GM12878 (cell line): ENCODE measurements around the gene STEAP3. TPM values are rescaled to one million over a fixed set of nuclear protein-coding genes. Genes with fewer than 3 reads are reported as not detected.

Source experiments
- ATAC-seq: fragments of 200-7000 bp; cut with Tn5 transposase; 3 replicates; pipeline ENCODE4 v1.9.1; 2020; ENCODE audit warnings: mild to moderate bottlenecking, moderate library complexity
- BruUV-seq: library from RNA; stranded (reverse); fragments of 400-500 nt; replicated peaks from 2 replicates; lab custom pipeline; 2021; lab: Mats Ljungman, UMichigan
- CTCF ChIA-PET: fragments of 300-600 bp; sonication (Branson Sonifier 250); formaldehyde crosslinking; extraction: SDS; loops from one replicate; lab custom pipeline; 2021; ENCODE audit warnings: inconsistent platforms; lab: Yijun Ruan, JAX
- POLR2A ChIA-PET: fragments of 350-600 bp; formaldehyde crosslinking; extraction: SDS; loops from one replicate; lab custom pipeline; 2021; ENCODE audit warnings: inconsistent platforms; lab: Charles Lee
- RAD21 ChIA-PET: fragments of 300-600 bp; sonication (Branson Sonifier 250); formaldehyde crosslinking; loops from one replicate; lab custom pipeline; 2023; ENCODE audit warnings: antibody characterized with exemption; ENCODE audit not compliant: unreplicated experiment; lab: Charles Lee
- SMC1A ChIA-PET: fragments of 300-600 bp; sonication (Branson Sonifier 250); formaldehyde crosslinking; loops from one replicate; lab custom pipeline; 2023; ENCODE audit not compliant: unreplicated experiment, uncharacterized antibody; lab: Charles Lee
- DNase-seq: peaks from one replicate; pipeline ENCODE4 v3.0.0-alpha.2; 2011; ENCODE audit warnings: low read depth, low spot score
- FAIRE-seq: peaks from 3 replicates; lab custom pipeline; 2011; peaks lifted over from hg19 to GRCh38; lab: Jason Lieb, UNC
- H2AFZ ChIP-seq: 2 replicates; pipeline ENCODE4 v1.6.0; 2011; ENCODE audit warnings: low read depth, low read length, control low read depth; ENCODE audit not compliant: control insufficient read depth
- H3K27ac ChIP-seq: 2 replicates; pipeline ENCODE4 v1.5.1; 2011; ENCODE audit warnings: control low read depth; ENCODE audit not compliant: control insufficient read depth, insufficient read depth
- H3K27me3 ChIP-seq, 2 experiments: replicated peaks in 1 of 2; 2 replicates each; pipeline versions ENCODE4 v1.6.0 to v1.6.1; 2011; ENCODE audit warnings: low read length in 1 of 2; ENCODE audit not compliant: control insufficient read depth in 2 of 2, insufficient read depth in 2 of 2
- H3K36me3 ChIP-seq, 2 experiments: 2 replicates each; pipeline ENCODE4 v1.5.1; 2011; ENCODE audit warnings: low read length in 1 of 2; ENCODE audit not compliant: control insufficient read depth in 2 of 2, insufficient read depth in 2 of 2
- H3K4me1 ChIP-seq: 2 replicates; pipeline ENCODE4 v1.6.1; 2011; ENCODE audit warnings: mild to moderate bottlenecking, low read length, moderate library complexity, mixed read lengths; ENCODE audit not compliant: control insufficient read depth, insufficient read depth
- H3K4me2 ChIP-seq: 2 replicates; pipeline ENCODE4 v1.6.0; 2011; ENCODE audit warnings: control low read depth; ENCODE audit not compliant: control insufficient read depth, insufficient read depth
- H3K4me3 ChIP-seq: fragments of 200-600 bp; sonication (generic); 2 replicates; pipeline ENCODE4 v1.5.1; 2016
- H3K79me2 ChIP-seq: 2 replicates; pipeline ENCODE4 v1.6.0; 2011; ENCODE audit warnings: low read length; ENCODE audit not compliant: control insufficient read depth, insufficient read depth
- H3K9ac ChIP-seq: 2 replicates; pipeline ENCODE4 v1.8.0; 2011; ENCODE audit warnings: low read length, control low read depth, mixed read lengths; ENCODE audit not compliant: control insufficient read depth, insufficient read depth
- H3K9me3 ChIP-seq: replicated peaks from 3 replicates; pipeline ENCODE4 v1.5.1; 2011; ENCODE audit warnings: mild to moderate bottlenecking, low read length; ENCODE audit not compliant: control insufficient read depth, insufficient read depth
- H4K20me1 ChIP-seq: 2 replicates; pipeline ENCODE4 v1.6.0; 2011; ENCODE audit not compliant: control insufficient read depth, insufficient read depth
- BCL11A ChIP-seq: IDR thresholded peaks from 2 replicates; pipeline ENCODE4 v1.6.1; 2011; ENCODE audit warnings: low read depth, low read length
- CBX3 ChIP-seq: fragments of 200-600 bp; sonication (generic); IDR thresholded peaks from 2 replicates; pipeline ENCODE4 v1.6.1; 2016; ENCODE audit warnings: low read depth, borderline replicate concordance
- FOXK2 ChIP-seq: fragments of 450-650 bp; IDR thresholded peaks from 2 replicates; pipeline ENCODE4 v1.6.1; 2017; ENCODE audit warnings: mild to moderate bottlenecking, moderate library complexity
- GABPA ChIP-seq: IDR thresholded peaks from 2 replicates; pipeline ENCODE4 v1.6.1; 2014; ENCODE audit warnings: antibody characterized with exemption, low read depth, mild to moderate bottlenecking, inconsistent platforms
- GATAD2B ChIP-seq: fragments of 450-650 bp; conservative IDR thresholded peaks from 2 replicates; pipeline ENCODE4 v1.6.1; 2017; ENCODE audit warnings: low read depth, mild to moderate bottlenecking, moderate library complexity
- MTA2 ChIP-seq: fragments of 450-650 bp; IDR thresholded peaks from 2 replicates; pipeline ENCODE4 v1.6.1; 2016; ENCODE audit warnings: low read depth, mild to moderate bottlenecking, moderate library complexity
- NR2C1 ChIP-seq: fragments of 450-650 bp; IDR thresholded peaks from 2 replicates; pipeline ENCODE4 v1.6.1; 2017; ENCODE audit warnings: antibody characterized with exemption, mild to moderate bottlenecking, moderate library complexity
- RELA ChIP-seq: fragments of 450-650 bp; IDR thresholded peaks from 2 replicates; pipeline ENCODE4 v1.8.0; 2014; ENCODE audit warnings: borderline replicate concordance; ENCODE audit not compliant: partially characterized antibody
- WGBS: methylation state at CpG from one replicate; pipeline ENCODE4 v1.1.6; 2016; ENCODE audit warnings: low lambda C conversion rate; ENCODE audit not compliant: insufficient replicate concordance, insufficient coverage; ENCODE audit errors: missing lambda C conversion rate; 5-methylcytosine and 5-hydroxymethylcytosine counted together
- in situ Hi-C: fragments of 300-500 bp; cut with MboI; formaldehyde crosslinking; loops from 9 replicates; pipeline ENCODE4 v1.14.3; 2018; ENCODE audit warnings: mixed read lengths
- intact Hi-C: fragments of 100-400 bp; cut with micrococcal nuclease; formaldehyde crosslinking; loops from one replicate; pipeline ENCODE4 v1.14.2; 2022; ENCODE audit not compliant: unreplicated experiment
- polyA plus RNA-seq, 11 experiments: library from polyadenylated mRNA; depleted of rRNA in 4 of 11; unstranded in 6 of 11; stranded (reverse) in 5 of 11; fragments of >200 nt; fragmentation: Nextera tagmentation in 4 of 11; fragmentation: Illumina TruSeq in 1 of 11; extraction: Ambion mirVana in 4 of 11; extraction: Trizol in 1 of 11; gene quantifications; 1 replicate in 1 of 11; 2 replicates in 10 of 11; pipeline versions ENCODE4 v1.2.1 to v1.2.3, GENCODE V29; 2011 to 2016; ENCODE audit warnings: inconsistent platforms in 2 of 11, missing spikeins in 2 of 11, low read depth in 1 of 11
- total RNA-seq, 4 experiments: library from RNA; depleted of rRNA in 3 of 4; stranded (reverse); fragments of >200 nt in 3 of 4; fragmentation: Illumina TruSeq in 1 of 4; extraction: Trizol in 1 of 4; gene quantifications; 2 replicates each; pipeline versions ENCODE4 v1.2.1 to v1.2.3, GENCODE V29; 2013 to 2021
- TF ChIP-seq, protein P1 (sequence below): IDR thresholded peaks from 2 replicates; pipeline ENCODE4 v1.6.1; 2011; ENCODE audit warnings: low read depth, low read length, improper control_type of control experiment, borderline replicate concordance
- TF ChIP-seq, protein P2 (sequence below): fragments of 450-650 bp; IDR thresholded peaks from 2 replicates; pipeline ENCODE4 v1.6.1; 2017; ENCODE audit warnings: mild to moderate bottlenecking, moderate library complexity

The STEAP3 gene
- total and polyA plus RNA-seq, 10 of the 15 experiments (the other 5 are each of a cell fraction or from before 2014, with no cell fraction given): 0.42 to 8.3 (median 4.8) TPM

DNA sequence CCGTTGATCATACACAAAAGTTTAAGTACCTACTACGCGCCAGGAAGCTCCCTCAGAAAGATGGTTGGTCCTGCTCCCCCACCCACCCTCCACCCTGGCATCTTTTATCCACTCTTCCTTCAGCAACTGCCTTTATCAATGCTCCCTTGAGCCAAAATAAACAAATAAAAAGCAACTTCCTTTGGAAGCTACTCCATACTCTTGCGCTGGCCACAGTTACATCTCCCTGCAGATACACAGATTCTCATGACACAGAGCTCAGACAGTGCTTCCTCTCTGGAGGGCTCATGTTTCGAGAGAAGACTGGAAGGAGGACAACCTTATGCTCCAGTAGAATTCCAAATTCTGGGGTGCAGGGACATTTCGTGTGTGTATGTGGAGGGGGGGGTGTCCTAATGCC lies 3.8 kb upstream of the STEAP3 start:
- CTCF ChIA-PET: interaction anchor here (1.0 to 1.5 kb wide), 4 partner anchors 12 to 168 kb away, joined by 3 to 4 read pairs (median 4); no protein-coding TSS in a partner anchor
- no peaks in the 10 kb centered on the region for H3K79me2 ChIP-seq
- no peaks in the 10 kb centered on the region for H4K20me1 ChIP-seq
- DNase-seq: no peak
- no peak for FAIRE-seq
- peaks cover 8% of the 10 kb centered on the region for H3K4me1 ChIP-seq
- in situ Hi-C loops: no loop called here
- no peak overlapping the region for H3K9ac ChIP-seq
- H2AFZ ChIP-seq: no peak overlapping the region
- no peak overlapping the region for H3K4me2 ChIP-seq
- no peak overlapping the region for H3K27ac ChIP-seq
- 36% methylated on average over 5 of the region's 6 CpGs for WGBS
- POLR2A ChIA-PET: no interaction called here
- H3K36me3 ChIP-seq: no peaks in the 10 kb centered on the region
- RAD21 ChIA-PET: interaction anchor here (0.6 to 1.6 kb wide), 2 partner anchors 45 to 1041 kb away, joined by 3 read pairs; no protein-coding TSS in a partner anchor
- no peak overlapping the region for H3K4me3 ChIP-seq
- H3K27me3 ChIP-seq: no peaks in the 10 kb centered on the region; a peak in 1 of 4 replicates
- ATAC-seq: no peak
- TF ChIP-seq FOXK2 (no peak), CBX3 (no peak), NR2C1 (no peak), BCL11A (no peak), MTA2 (no peak), GATAD2B (no peak), GABPA (no peak), RELA (no peak)
- TF ChIP-seq, protein P1, sequence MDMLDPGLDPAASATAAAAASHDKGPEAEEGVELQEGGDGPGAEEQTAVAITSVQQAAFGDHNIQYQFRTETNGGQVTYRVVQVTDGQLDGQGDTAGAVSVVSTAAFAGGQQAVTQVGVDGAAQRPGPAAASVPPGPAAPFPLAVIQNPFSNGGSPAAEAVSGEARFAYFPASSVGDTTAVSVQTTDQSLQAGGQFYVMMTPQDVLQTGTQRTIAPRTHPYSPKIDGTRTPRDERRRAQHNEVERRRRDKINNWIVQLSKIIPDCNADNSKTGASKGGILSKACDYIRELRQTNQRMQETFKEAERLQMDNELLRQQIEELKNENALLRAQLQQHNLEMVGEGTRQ: no peak
- TF ChIP-seq, protein P2, sequence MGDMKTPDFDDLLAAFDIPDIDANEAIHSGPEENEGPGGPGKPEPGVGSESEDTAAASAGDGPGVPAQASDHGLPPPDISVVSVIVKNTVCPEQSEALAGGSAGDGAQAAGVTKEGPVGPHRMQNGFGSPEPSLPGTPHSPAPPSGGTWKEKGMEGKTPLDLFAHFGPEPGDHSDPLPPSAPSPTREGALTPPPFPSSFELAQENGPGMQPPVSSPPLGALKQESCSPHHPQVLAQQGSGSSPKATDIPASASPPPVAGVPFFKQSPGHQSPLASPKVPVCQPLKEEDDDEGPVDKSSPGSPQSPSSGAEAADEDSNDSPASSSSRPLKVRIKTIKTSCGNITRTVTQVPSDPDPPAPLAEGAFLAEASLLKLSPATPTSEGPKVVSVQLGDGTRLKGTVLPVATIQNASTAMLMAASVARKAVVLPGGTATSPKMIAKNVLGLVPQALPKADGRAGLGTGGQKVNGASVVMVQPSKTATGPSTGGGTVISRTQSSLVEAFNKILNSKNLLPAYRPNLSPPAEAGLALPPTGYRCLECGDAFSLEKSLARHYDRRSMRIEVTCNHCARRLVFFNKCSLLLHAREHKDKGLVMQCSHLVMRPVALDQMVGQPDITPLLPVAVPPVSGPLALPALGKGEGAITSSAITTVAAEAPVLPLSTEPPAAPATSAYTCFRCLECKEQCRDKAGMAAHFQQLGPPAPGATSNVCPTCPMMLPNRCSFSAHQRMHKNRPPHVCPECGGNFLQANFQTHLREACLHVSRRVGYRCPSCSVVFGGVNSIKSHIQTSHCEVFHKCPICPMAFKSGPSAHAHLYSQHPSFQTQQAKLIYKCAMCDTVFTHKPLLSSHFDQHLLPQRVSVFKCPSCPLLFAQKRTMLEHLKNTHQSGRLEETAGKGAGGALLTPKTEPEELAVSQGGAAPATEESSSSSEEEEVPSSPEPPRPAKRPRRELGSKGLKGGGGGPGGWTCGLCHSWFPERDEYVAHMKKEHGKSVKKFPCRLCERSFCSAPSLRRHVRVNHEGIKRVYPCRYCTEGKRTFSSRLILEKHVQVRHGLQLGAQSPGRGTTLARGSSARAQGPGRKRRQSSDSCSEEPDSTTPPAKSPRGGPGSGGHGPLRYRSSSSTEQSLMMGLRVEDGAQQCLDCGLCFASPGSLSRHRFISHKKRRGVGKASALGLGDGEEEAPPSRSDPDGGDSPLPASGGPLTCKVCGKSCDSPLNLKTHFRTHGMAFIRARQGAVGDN: no peak
- SMC1A ChIA-PET: interaction anchor here (1.2 to 1.7 kb wide), 3 partner anchors 47 to 1173 kb away, joined by 3 to 4 read pairs (median 3); no protein-coding TSS in a partner anchor
- intact Hi-C loops: no loop called here
- no TSS peak for BruUV-seq
- H3K9me3 ChIP-seq: no peaks in the 10 kb centered on the region
